ENCODE data around the gene LPP.
A peak's percentile ranks its signal among the peaks of the same experiment; 100 is the strongest.

LPP gene

GRCh38 chr3:188220097-188220788 lies 66.3 kb downstream of the LPP start:
- no peak for DNase-seq (ENCODE audit: low spot score)

GRCh38 chr3:188220988-188221818 lies 67.2 kb downstream of the LPP start:
- DNase-seq (ENCODE audit: low spot score) = no peak

GRCh38 chr3:188223936-188224335 lies 70.0 kb downstream of the LPP start:
- DNase-seq (ENCODE audit: low spot score) = no peak

- DNase-seq (ENCODE audit: low spot score) = no peak
Observed at GRCh38 chr3:188227442-188227841, 73.5 kb downstream of the LPP start.

GRCh38 chr3:188229177-188229576 lies 75.2 kb downstream of the LPP start:
- no peak for DNase-seq (ENCODE audit: low spot score)

- no peak for DNase-seq (ENCODE audit: low spot score)
Observed at GRCh38 chr3:188229726-188230125, 75.8 kb downstream of the LPP start.

- DNase-seq (ENCODE audit: low spot score) = no peak
Observed at GRCh38 chr3:188230962-188231361, 77.0 kb downstream of the LPP start.

GRCh38 chr3:188231456-188231855 lies 77.5 kb downstream of the LPP start:
- DNase-seq (ENCODE audit: low spot score) = no peak

- DNase-seq (ENCODE audit: low spot score) = no peak
Observed at GRCh38 chr3:188232656-188233055, 78.7 kb downstream of the LPP start.

GRCh38 chr3:188233320-188233719 lies 79.4 kb downstream of the LPP start:
- no peak for DNase-seq (ENCODE audit: low spot score)

- no peak for DNase-seq (ENCODE audit: low spot score)
Observed at GRCh38 chr3:188234132-188234531, 80.2 kb downstream of the LPP start.

- no peak for DNase-seq (ENCODE audit: low spot score)
Observed at GRCh38 chr3:188236271-188236670, 82.3 kb downstream of the LPP start.

GRCh38 chr3:188239035-188239434 lies 85.1 kb downstream of the LPP start:
- DNase-seq (ENCODE audit: low spot score) = no peak

GRCh38 chr3:188239577-188239976 lies 85.6 kb downstream of the LPP start:
- no peak for DNase-seq (ENCODE audit: low spot score)

- no peak for DNase-seq (ENCODE audit: low spot score)
Observed at GRCh38 chr3:188240189-188240981, 86.4 kb downstream of the LPP start.

- peak; percentile 58 for DNase-seq (ENCODE audit: low spot score)
Observed at GRCh38 chr3:188241072-188241471, 87.1 kb downstream of the LPP start.

GRCh38 chr3:188241883-188242282 lies 87.9 kb downstream of the LPP start:
- no peak for DNase-seq (ENCODE audit: low spot score)

GRCh38 chr3:188242436-188243123 lies 88.6 kb downstream of the LPP start:
- no peak for DNase-seq (ENCODE audit: low spot score)

- DNase-seq (ENCODE audit: low spot score) = no peak
Observed at GRCh38 chr3:188243124-188243795, 89.3 kb downstream of the LPP start.

- DNase-seq (ENCODE audit: low spot score) = no peak
Observed at GRCh38 chr3:188244395-188244861, 90.5 kb downstream of the LPP start.

GRCh38 chr3:188246905-188247304 lies 92.9 kb downstream of the LPP start:
- no peak for DNase-seq (ENCODE audit: low spot score)

Data from Ammon's horn (tissue), 1 donor.